NCI-H1417 (cell line): ENCODE results near the gene UBXN7.
"Not testable (repeated sequence)": the region's sequence is repeated elsewhere in the genome, so short reads cannot be mapped to it uniquely, and the experiment has no call there.

Experiments
- DNase-seq, 3 experiments: peaks; one replicate each; lab custom pipeline; 2025; lab: John Stamatoyannopoulos, UW

The UBXN7 gene

DNA sequence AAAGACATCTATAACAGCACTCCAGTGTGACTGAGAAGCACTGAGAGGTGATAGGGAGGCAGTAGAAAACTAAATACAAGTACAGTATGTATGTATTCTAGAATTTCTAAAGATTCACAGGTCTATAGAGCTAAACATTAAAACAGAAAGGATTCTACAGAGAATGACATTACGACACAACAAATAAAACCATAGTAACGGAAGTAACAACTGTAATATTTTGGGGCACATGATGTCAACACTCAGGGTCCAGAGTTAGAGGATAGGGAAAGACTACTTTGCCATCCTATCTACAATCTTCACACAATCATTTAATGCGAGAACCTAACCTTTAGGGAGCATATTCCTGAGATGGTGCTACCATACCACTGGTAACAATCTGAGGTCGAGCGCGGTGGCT is 13.6 kb downstream of the UBXN7 start:
- no peak for DNase-seq

DNA sequence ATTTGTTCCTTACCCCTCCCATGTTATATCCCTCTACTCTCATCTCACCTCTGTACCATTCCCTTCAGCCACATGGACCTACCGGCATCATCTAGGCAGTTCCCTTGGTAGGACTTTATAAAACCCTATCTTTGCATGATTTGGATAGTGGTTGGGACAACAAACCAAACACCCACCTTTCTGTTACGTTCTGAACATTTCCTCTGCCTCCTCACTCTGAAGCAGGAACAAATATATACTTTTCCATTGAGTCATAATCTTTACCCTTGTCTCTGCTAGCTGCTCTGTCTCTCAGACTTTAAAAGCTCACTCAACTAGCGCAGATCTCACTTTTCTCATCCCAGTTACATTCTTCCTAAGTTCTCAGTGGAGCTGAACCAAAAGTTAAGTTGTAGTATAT is 17.8 kb downstream of the UBXN7 start:
- no peak for DNase-seq

DNA sequence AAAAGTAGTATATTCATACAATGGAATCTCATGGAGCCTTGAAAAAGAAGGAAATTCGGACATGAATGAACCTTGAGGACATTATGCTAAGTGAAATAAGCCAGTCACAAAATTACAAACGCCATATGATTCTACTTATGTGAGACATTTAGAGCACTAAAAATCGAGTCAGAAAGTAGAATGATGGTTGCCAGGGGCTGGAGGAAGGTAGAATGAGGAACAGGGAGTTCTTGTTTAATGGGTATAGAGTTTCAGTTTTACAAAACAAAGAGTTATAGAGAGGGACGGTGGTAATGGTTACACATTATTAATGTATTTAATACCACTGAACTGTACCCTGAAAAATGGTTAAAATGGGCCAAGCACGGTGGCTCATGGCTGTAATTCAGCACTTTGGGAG is 19.5 kb downstream of the UBXN7 start:
- no peak for DNase-seq

DNA sequence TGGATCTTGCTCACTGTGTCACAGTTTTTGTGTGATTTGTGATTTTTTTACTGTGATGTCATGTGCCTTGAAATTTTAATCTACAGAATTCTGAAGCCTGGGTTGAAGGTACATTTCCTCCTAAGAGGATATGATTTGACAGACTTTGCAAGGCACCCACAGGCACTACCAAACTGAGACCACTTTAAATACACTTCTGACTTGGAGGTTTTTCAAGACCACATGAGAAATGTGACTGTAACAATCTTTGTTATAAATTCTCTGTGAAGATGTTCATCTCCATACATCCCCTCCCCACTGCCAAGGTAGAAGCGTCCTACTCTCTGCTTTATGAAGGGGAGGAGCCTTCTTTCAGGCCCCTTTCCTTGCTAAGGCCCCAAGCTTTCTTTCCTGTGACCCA is 22.8 kb downstream of the UBXN7 start:
- DNase-seq = no peak

DNA sequence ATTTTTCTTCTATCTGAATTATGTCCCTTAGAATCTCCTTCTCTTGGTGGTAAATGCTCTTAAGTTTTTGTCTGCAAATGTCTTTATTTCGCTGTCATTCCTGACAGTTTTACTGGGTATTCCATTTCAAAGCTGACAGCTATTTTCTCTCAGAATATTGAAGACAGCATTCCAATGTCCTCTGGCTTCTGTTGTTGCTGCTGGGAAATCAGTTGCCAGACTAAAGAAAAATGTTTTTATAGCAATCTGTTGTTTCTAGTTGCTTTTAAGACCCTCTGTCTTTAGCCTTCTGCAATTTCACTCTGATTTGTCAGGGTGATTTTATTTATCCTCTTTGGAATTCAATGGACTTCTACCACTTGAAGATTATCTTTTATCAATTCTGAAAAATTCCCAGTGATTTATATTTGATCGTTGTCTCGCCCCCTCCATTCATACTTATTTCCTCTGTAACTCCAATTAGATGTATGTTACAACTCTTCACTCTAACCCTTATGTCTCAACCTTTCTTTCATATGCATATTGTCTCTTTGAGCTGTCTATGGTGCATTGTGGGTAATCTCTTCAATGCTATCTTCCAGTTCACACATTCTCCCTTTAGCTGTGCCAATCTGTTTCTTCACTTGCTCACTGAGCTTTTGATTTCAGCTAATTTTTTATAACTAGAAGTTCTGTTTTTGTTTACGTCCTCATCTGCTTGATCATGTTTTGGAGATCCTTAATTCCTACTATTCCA is 23.5 kb downstream of the UBXN7 start:
- DNase-seq = no peak

DNA sequence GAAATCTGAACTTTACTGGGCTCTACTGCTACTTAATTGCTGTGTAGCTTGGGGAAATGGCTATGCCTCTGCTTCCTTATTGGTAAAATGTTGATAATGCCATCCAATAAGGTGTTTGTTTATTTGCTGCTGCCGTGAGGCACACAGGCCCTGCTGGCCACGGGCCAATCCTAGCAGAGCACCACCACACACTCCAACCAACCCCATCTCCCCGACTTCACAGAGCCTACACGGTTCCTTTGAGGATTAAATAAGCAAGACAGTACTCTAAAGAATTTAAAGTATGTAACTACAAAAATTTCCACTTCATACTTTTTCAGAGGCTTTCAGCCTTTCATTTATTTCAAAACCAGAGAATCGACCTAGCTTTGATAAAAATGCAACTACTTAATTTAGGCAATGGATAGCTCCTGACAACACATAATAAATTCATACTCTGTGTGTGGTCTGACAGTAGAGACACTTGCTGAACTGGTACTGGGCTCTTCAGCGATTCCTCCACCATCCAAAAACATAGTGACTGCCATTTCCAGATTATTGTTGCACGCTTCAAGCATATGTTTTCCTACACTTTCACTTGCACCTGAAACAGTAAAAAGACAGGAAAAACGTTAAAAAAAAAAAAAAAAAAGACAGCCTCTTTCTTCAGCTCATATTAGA is 25.3 kb downstream of the UBXN7 start:
- no peak for DNase-seq

DNA sequence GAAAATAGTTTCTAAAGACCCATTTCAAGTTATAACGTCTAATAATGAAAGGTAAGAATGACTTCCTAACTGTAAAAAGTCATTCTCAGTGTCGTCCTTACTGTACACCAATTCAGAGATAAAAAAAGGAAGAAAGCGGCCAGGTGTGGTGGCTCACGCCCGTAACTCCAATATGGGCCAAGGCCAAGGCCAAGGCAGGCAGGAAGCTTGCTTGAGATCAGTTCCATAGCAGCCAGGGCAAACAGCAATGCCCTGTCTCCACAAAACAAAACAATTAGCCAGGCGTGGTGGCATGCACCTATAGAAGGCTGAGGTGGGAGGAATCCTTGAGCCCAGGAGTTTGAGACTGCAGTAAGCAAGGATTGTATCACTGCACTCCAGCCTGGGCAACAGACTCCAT is 31.9 kb downstream of the UBXN7 start:
- DNase-seq = no peak

DNA sequence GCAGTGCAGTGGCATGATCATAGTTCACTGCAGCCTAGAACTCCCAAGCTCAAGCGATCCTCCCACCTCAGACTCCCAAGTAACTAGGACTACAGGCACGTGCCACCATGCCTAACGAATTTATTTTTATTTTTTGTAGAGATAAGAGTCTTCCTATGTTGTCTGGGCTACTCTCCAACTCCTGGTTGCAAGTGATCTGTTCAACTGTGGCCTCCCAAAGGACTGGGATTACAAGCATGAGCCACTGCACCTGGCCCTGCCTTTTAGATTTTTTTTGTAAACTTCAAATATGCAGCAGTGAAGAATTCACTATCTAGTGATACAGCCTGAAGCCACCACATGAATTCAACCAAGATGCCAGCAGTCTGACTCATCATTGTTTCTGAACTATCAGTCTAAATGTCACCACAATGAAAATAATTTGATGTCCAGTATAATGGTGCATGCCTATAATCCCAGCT is 32.7 kb downstream of the UBXN7 start:
- no peak for DNase-seq

DNA sequence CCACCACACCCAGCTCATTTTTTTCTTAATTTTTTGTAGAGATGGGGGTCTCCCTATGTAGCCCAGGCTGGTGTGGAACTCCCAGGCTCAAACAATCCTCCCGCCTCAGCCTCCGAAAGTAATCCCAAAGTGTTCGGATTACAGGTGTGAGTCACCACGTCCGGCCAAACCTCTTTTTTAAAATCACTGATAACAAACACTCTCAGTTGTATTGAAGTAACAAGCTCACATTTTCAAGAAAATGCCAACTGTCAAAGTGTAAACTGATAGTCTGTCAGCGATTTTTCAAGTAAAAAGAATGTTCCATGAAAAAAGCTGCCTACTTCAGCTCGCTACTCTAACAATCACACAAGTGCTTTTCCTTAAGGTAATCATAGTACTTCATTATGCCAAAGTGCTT is 33.4 kb downstream of the UBXN7 start:
- DNase-seq = no peak

DNA sequence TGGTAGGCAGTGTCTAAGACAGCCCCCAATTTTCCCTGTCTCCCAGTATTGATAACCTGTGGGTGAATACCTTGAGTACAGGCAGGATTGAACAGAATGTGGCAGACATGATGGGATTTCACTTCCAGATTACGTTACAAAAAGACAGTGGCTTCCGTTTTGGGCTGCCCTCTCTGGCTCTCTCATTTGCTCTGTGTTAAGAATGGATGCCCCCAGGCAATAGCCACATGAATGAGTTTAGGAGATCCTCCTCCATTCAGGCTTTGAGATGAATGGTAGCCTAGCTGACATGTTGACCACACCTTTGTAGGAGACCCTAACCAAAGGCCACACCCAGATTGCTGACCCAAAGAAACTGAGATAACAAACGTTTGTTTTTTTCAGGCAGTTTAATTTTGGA is 34.3 kb downstream of the UBXN7 start:
- DNase-seq = no peak

DNA sequence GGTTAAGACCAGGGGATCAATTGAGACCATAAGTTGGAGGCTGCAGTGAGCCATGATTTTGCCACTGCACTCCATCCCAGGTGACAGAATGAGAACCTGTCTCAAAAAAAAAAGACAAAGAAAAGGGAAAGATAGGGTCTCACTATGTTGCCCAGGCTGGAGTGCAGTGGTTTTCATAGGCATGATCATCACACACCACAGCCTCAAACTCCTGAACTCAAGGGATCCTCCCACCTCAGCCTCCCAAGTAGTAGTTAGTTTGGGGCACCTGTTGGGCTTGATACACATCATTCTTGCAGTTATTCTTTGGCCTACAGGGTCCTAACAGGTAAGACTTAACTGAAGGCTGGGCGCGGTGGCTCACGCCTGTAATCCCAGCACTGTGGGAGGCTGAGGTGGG is 42.1 kb downstream of the UBXN7 start:
- DNase-seq = no peak

DNA sequence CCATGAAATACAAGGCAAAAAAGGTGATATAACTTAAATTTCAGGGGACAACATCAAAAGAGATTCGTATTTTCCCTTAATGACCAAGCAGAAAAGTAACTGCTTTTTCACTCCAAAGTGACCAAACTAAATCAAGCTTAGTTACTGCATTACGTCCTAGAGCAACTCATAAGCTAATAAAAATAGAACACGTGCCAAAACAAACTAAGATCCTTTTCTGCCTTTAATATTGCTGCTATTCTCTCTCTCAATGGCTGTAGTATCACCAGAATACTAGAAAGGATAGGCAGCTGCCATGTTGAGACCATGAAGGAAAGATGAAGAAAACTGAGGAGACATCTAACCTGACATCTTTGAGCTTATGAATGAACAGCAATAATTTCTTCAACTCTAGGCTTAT is 43.3 kb downstream of the UBXN7 start:
- DNase-seq = no peak

DNA sequence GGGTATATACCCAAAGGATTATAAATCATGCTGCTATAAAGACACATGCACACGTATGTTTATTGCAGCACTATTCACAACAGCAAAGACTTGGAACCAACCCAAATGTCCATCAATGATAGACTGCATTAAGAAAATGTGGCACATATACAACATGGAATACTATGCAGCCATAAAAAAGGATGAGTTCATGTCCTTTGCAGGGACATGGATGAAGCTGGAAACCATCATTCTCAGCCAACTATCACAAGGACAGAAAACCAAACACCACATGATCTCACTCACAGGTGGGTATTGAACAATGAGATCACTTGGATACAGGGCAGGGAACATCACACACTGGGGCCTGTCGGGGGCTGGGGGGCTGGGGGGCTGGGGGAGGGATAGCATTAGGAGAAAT is 44.3 kb downstream of the UBXN7 start:
- DNase-seq = not testable (repeated sequence)

DNA sequence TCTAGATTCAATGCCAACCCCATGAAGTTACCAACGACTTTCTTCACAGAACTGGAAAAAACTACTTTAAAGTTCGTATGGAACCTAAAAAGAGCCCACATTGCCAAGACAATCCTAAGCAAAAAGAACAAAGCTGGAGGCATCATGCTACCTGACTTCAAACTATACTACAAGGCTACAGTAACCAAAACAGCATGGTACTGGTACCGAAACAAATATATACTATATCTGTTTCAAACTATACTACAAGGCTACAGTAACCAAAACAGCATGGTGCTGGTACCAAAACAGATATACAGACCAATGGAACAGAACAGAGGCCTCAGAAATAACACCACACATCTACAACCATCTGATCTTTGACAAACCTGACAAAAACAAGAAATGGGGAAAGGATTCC is 45.4 kb downstream of the UBXN7 start:
- not testable (repeated sequence) for DNase-seq

DNA sequence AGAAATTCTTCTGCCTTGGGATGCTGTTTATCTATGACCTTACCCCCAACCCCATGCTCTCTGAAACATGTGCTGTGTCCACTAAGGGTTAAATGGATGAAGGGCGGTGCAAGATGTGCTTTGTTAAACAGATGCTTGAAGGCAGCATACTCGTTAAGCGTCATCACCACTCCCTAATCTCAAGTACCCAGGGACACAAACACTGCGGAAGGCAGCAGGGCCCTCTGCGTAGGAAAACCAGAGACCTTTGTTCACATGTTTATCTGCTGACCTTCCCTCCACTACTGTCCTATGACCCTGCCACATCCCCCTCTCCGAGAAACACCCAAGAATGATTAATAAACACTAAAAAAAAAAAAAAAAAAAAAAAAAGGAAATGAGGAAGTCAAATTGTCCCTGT is 46.2 kb downstream of the UBXN7 start:
- not testable (repeated sequence) for DNase-seq

DNA sequence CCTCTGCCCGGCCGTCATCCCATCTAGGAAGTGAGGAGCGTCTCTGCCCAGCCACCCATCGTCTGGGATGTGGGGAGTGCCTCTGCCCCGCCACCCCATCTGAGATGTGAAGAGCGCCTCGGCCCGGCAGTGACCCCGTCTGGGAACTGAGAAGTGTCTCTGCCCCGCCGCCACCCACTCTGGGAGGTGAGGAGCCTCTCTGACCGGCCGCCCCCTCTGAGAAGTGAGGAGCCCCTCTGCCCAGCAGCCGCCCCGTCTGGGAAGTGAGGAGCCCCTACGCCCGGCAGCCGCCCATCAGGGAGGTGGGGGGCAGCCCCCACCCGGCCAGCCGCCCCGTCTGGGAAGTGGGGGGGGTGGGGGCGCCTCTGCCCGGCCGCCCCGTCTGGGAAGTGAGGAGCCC is 46.8 kb downstream of the UBXN7 start:
- DNase-seq = not testable (repeated sequence)

DNA sequence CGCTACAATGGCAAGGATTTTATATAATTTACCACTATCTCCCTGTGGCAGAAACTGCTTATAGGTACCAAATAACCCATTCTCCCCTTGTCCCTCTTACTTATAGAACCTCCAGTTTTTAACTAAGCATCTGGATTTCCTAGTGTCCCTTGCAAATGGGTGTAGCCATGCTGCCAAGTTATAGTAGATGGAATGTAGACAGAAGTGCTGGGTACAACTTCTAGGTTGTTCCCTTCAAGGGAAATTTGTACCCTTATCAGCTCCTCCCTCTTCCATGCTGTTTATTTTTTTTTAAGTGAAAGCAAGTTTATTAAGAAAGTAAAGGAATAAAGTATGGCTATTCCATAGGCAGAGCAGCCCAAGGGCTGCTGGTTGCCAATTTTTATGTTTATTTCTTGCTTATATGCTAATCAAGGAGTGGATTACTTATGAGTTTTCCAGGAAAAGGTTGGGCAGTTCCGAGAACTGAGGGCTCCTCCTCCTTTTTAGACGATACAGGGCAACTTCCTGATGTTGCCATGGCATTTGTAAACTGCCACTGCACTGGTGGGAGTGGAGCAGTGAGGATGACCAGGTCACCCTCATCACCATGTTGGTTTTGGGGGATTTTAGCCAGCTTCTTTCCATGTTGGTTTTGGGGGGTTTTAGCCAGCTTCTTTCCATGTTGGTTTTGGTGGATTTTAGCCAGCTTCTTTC is 53.9 kb downstream of the UBXN7 start:
- DNase-seq = no peak

DNA sequence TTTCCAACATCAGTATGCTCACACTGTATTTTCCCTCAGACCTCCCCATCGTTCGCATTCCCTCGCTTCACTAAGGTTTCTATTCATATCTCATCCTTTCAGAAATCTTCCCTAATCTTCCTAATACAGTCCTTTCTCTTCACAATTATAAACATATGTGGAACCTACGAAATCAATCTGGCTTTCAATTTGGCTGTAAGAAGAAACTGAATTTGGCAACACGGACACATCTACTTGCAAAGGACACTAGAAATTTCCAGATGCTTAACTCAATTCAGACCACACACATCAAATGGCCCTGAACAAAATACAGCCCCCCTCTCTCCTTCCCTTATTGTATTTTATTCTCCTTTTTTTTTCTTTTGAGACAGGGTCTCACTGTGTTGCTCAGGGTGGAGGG is 54.9 kb downstream of the UBXN7 start:
- DNase-seq = no peak

DNA sequence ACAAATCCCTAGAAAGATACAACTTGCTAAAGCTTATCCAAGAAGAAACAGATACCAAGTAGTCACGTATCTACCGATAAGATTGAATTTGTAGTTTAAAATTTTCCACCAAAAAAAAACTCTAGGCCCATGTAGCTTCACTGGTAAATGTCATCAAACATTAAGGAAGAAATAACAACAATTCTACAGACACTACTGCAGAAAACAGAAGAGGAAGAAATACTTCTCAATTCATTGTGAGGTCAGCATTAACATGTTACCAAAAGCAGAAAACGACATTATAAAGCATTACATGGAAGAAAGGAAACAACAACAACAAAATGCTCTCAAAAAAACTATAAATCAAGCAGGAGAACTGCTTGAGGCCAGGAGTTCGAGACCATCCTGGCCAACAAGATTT is 66.5 kb downstream of the UBXN7 start:
- DNase-seq = no peak

DNA sequence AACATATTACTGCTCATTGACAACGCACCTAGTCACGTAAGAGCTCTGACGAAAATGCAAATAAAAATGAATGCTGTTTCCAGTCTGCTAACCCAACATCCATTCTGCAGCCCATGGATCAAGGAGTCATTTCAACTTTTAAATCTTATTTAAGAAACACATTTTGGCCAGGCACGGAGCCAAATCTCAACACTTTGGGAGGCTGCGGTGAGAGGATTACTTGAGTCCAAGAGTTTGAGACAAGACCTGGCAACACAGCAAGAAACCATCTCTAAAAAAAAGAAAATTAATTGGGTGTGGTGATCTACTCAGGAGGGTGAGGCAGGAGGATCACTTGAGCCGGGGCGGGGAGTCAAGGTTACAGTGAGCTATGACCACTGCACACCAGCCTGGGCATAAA is 71.6 kb downstream of the UBXN7 start:
- DNase-seq = no peak

DNA sequence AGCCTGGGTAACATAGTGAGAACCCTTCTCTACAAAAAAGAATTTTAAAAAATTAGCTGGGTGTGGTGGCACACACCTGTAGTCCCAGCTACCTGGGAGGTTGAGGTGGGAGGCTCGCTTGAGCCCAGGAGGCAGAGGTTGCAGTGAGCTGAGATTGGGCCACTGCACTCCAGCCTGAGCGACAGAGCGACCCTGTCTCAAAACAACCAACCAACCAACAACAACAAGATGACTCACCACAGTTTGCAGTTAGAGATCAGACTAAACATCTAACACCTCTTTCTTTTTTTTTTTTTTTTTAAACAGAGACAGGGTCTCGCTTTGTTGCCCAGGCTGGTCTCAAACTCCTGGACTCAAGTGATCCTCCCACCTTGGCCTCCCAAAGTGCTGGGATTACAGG is 73.7 kb downstream of the UBXN7 start:
- not testable (repeated sequence) for DNase-seq

DNA sequence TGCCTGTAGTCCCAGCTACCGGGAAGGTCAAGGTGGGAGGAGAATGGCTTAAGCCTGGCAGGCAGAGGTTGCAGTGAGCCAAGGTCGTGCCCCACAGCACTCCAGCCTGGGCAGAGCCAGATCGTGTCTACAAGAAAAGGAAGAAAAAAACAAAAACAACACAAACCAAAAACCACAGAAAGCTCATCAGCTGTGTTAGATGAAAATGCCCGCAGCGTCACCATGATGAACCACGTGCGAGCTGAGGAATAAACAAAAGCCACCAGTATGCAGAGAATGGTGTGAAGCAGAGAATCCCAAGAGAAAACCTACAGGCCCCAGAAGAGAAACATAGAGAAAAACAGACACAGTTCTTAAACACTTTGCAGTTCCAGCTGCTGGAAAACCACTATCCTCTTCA is 74.3 kb downstream of the UBXN7 start:
- no peak for DNase-seq

DNA sequence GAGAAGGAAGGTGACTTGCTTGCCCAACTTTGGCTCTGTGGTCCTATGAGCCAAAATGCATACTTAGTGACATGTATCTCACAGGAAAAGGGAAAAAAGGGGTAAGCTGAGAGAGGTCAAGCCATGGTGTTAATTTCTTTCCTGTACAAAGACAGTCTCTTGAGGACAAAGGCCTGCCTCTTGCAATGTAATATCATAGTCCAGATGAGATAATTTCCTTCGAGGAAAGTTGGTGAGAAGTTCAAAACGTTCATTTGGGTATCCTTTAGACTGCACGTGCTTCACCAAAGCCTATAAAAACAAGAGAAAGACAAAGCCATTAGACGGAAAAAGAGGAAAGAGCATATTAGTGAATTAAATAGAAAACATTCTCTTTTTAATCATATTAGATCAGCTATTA is 75.7 kb downstream of the UBXN7 start:
- DNase-seq = no peak
